ENCODE data around the gene PDS5B.

DNA sequence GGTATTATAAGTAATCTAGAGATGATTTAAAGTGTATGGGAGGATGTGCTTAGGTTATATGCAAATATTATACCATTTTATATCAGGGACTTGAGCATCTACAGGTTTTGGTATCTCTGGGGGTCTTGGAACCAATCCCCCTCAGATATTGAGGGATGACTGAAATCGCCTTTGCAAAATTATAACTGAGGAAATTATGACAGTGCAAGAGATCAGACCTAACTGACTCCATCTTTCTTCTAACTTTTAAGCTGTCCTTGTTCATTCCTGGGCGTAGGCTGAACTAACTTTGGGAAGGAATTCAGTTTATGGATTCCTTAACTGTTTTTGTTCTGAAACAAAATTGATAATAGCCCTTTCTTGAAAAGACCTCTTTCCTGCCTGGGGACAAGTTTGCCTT is 239.2 kb downstream of the PDS5B start:
- TF ChIP-seq, protein P1, sequence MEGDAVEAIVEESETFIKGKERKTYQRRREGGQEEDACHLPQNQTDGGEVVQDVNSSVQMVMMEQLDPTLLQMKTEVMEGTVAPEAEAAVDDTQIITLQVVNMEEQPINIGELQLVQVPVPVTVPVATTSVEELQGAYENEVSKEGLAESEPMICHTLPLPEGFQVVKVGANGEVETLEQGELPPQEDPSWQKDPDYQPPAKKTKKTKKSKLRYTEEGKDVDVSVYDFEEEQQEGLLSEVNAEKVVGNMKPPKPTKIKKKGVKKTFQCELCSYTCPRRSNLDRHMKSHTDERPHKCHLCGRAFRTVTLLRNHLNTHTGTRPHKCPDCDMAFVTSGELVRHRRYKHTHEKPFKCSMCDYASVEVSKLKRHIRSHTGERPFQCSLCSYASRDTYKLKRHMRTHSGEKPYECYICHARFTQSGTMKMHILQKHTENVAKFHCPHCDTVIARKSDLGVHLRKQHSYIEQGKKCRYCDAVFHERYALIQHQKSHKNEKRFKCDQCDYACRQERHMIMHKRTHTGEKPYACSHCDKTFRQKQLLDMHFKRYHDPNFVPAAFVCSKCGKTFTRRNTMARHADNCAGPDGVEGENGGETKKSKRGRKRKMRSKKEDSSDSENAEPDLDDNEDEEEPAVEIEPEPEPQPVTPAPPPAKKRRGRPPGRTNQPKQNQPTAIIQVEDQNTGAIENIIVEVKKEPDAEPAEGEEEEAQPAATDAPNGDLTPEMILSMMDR (IDR thresholded peaks at IDR 0.05 in 8 of 11, conservative IDR thresholded peaks at IDR 0.05 in 3 of 11): no peak
- TF ChIP-seq POLR2A (IDR thresholded peaks at IDR 0.05): no peak

All from spleen (tissue), 7 donors.